Measurements from ENCODE around the gene KRTAP17-1. TPM values are rescaled to one million over a fixed set of nuclear protein-coding genes. Genes with fewer than 3 reads are reported as not detected.

KRTAP17-1 gene
- polyA plus RNA-seq, 2 donors: not detected

Other genes starting within 250 kb of the KRTAP17-1 start
- not detected for gene KRTAP2-4, start 249.8 kb downstream of the KRTAP17-1 start, polyA plus RNA-seq
- gene KRTAP4-7, start 231.6 kb downstream of the KRTAP17-1 start, polyA plus RNA-seq: not detected
- not detected for gene KRTAP4-8, start 217.6 kb downstream of the KRTAP17-1 start, polyA plus RNA-seq
- gene KRTAP4-16, start 213.5 kb downstream of the KRTAP17-1 start, polyA plus RNA-seq: not detected
- gene KRTAP4-9, start 210.3 kb downstream of the KRTAP17-1 start, polyA plus RNA-seq: not detected
- gene KRTAP4-11, start 197.3 kb downstream of the KRTAP17-1 start, polyA plus RNA-seq: not detected
- not detected for gene KRTAP4-12, start 191.5 kb downstream of the KRTAP17-1 start, polyA plus RNA-seq
- gene KRTAP4-6, start 175.2 kb downstream of the KRTAP17-1 start, polyA plus RNA-seq: not detected
- not detected for gene KRTAP4-5, start 165.9 kb downstream of the KRTAP17-1 start, polyA plus RNA-seq
- gene KRTAP4-4, start 155.0 kb downstream of the KRTAP17-1 start, polyA plus RNA-seq: not detected
- not detected for gene KRTAP4-3, start 147.5 kb downstream of the KRTAP17-1 start, polyA plus RNA-seq
- gene KRTAP4-2, start 137.5 kb downstream of the KRTAP17-1 start, polyA plus RNA-seq: not detected
- gene KRTAP4-1, start 130.8 kb downstream of the KRTAP17-1 start, polyA plus RNA-seq: not detected
- gene KRTAP9-1, start 125.8 kb downstream of the KRTAP17-1 start, polyA plus RNA-seq: not detected
- not detected for gene KRTAP9-2, start 89.1 kb downstream of the KRTAP17-1 start, polyA plus RNA-seq
- gene KRTAP9-3, start 83.3 kb downstream of the KRTAP17-1 start, polyA plus RNA-seq: not detected
- not detected for gene KRTAP9-8, start 77.7 kb downstream of the KRTAP17-1 start, polyA plus RNA-seq
- gene KRTAP9-4, start 66.0 kb downstream of the KRTAP17-1 start, polyA plus RNA-seq: not detected
- gene KRTAP9-9, start 60.3 kb downstream of the KRTAP17-1 start, polyA plus RNA-seq: not detected
- gene KRTAP9-6, start 50.3 kb downstream of the KRTAP17-1 start, polyA plus RNA-seq: not detected
- not detected for gene KRTAP9-7, start 40.0 kb downstream of the KRTAP17-1 start, polyA plus RNA-seq
- not detected for gene KRTAP29-1, start 12.9 kb downstream of the KRTAP17-1 start, polyA plus RNA-seq
- not detected for gene KRTAP16-1, start 6.4 kb downstream of the KRTAP17-1 start, polyA plus RNA-seq
- gene KRT33A, start 35.1 kb upstream of the KRTAP17-1 start, polyA plus RNA-seq: 1 to 10 TPM in 1 of 2 donors, under 1 TPM in 1; 0.69 to 1.2 TPM
- gene KRT33B, start 54.1 kb upstream of the KRTAP17-1 start, polyA plus RNA-seq: under 1 TPM; 0.12 to 0.16 TPM
- under 1 TPM; 0.19 to 0.20 TPM for gene KRT34, start 66.6 kb upstream of the KRTAP17-1 start, polyA plus RNA-seq
- gene KRT31, start 81.9 kb upstream of the KRTAP17-1 start, polyA plus RNA-seq: 10 to 100 TPM in 1 of 2 donors, 1 to 10 TPM in 1; 3.8 to 16.7 TPM
- gene KRT37, start 108.9 kb upstream of the KRTAP17-1 start, polyA plus RNA-seq: not detected
- gene KRT38, start 125.3 kb upstream of the KRTAP17-1 start, polyA plus RNA-seq: under 1 TPM in 1 of 2 donors, not detected in 1; 0.02 TPM
- 1 to 10 TPM; 1.9 to 8.5 TPM for gene KRT32, start 151.7 kb upstream of the KRTAP17-1 start, polyA plus RNA-seq
- not detected for gene KRT35, start 165.4 kb upstream of the KRTAP17-1 start, polyA plus RNA-seq
- under 1 TPM; 0.07 to 0.10 TPM for gene KRT36, start 174.2 kb upstream of the KRTAP17-1 start, polyA plus RNA-seq
- over 10,000 TPM; 46,015 to 60,858 TPM for gene KRT13, start 189.9 kb upstream of the KRTAP17-1 start, polyA plus RNA-seq
- 1,000 to 10,000 TPM; 1,457 to 2,808 TPM for gene KRT15, start 203.2 kb upstream of the KRTAP17-1 start, polyA plus RNA-seq
- gene KRT19, start 212.6 kb upstream of the KRTAP17-1 start, polyA plus RNA-seq: 1,000 to 10,000 TPM in 1 of 2 donors, 100 to 1,000 TPM in 1; 506 to 1,087 TPM